ENCODE data around the gene RBFOX2. TPM values are rescaled to one million over a fixed set of nuclear protein-coding genes. Genes with fewer than 3 reads are reported as not detected.

Gene RBFOX2
- total RNA-seq, 1 experiment from 2014 or later = 91.1 TPM

GRCh38 chr22:35727436-35727835, 301.2 kb downstream of the RBFOX2 start:
- Mint-ChIP-seq H3K36me3 (ENCODE audit: insufficient read depth, unreplicated experiment) (peaks cover 16% of the 10 kb centered on the region), H3K4me3 (ENCODE audit: unreplicated experiment) (no peak overlapping the region), H3K27me3 (ENCODE audit: insufficient read depth, unreplicated experiment) (no peaks in the 10 kb centered on the region), H3K4me1 (ENCODE audit: low read depth, unreplicated experiment) (no peaks in the 10 kb centered on the region), H3K9me3 (ENCODE audit: unreplicated experiment) (no peaks in the 10 kb centered on the region), H3K27ac (ENCODE audit: unreplicated experiment) (no peak overlapping the region)
- Histone ChIP-seq H3K4me3 (ENCODE audit: low read depth, low read length) (no peak overlapping the region), H3K36me3 (ENCODE audit: control insufficient read depth, insufficient read depth, low read length) (no peaks in the 10 kb centered on the region), H3K27me3 (replicated peaks; ENCODE audit: control insufficient read depth, insufficient read depth, low read length) (no peaks in the 10 kb centered on the region), H3K9me3 (no peaks in the 10 kb centered on the region), H3K4me1 (no peaks in the 10 kb centered on the region)
- POLR2A ChIA-PET = no interaction called here
- CTCF ChIA-PET = no interaction called here
- no peak for TF ChIP-seq CTCF (IDR thresholded peaks at IDR 0.05; ENCODE audit: insufficient read depth in 1 of 2, low read depth in 1 of 2, low read length in 1 of 2, severe bottlenecking in 1 of 2, unreplicated experiment in 1 of 2)
- no TSS peak for BruUV-seq (replicated peaks)
- intact Hi-C loops (cut with micrococcal nuclease; ENCODE audit: unreplicated experiment) = no loop called here
- DNase-seq = no peak

DNA sequence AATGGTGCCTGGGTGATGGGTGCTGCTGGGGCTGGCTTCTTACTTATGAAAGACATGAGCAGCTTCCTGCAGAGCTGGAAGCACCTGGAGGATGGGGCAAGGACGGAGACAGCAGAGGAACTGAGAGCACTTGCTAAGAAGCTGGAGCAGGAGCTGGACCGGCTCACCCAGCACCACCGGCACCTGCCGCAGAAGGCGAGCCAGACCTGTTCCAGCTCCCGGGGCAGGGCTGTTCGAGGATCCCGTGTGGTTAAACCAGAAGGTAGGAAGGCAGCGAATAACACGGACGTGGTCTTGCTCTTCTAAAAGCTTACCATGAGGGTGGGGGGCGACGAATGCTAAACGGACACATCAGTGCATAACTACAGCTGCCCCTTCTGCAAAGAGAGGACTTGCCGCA, 301.7 kb downstream of the RBFOX2 start:
- H3K27me3 Mint-ChIP-seq (ENCODE audit: insufficient read depth, unreplicated experiment) = no peaks in the 10 kb centered on the region
- Histone ChIP-seq H3K4me1 (no peaks in the 10 kb centered on the region), H3K36me3 (ENCODE audit: control insufficient read depth, insufficient read depth, low read length) (no peaks in the 10 kb centered on the region), H3K27me3 (replicated peaks; ENCODE audit: control insufficient read depth, insufficient read depth, low read length) (no peaks in the 10 kb centered on the region), H3K9me3 (no peaks in the 10 kb centered on the region), H3K4me3 (ENCODE audit: low read depth, low read length) (no peak overlapping the region)
- peaks cover 11% of the 10 kb centered on the region for H3K36me3 Mint-ChIP-seq (ENCODE audit: insufficient read depth, unreplicated experiment)
- no peak overlapping the region for H3K4me3 Mint-ChIP-seq (ENCODE audit: unreplicated experiment)
- no peaks in the 10 kb centered on the region for H3K4me1 Mint-ChIP-seq (ENCODE audit: low read depth, unreplicated experiment)
- DNase-seq = no peak
- ChIA-PET CTCF (no interaction called here), POLR2A (no interaction called here)
- no TSS peak for BruUV-seq (replicated peaks)
- no peak for TF ChIP-seq CTCF (IDR thresholded peaks at IDR 0.05; ENCODE audit: insufficient read depth in 1 of 2, low read depth in 1 of 2, low read length in 1 of 2, severe bottlenecking in 1 of 2, unreplicated experiment in 1 of 2)
- H3K9me3 Mint-ChIP-seq (ENCODE audit: unreplicated experiment) = no peaks in the 10 kb centered on the region
- intact Hi-C loops (cut with micrococcal nuclease; ENCODE audit: unreplicated experiment) = no loop called here
- no peak overlapping the region for H3K27ac Mint-ChIP-seq (ENCODE audit: unreplicated experiment)

GRCh38 chr22:35726398-35726797, 302.2 kb downstream of the RBFOX2 start:
- Histone ChIP-seq H3K36me3 (ENCODE audit: control insufficient read depth, insufficient read depth, low read length) (no peaks in the 10 kb centered on the region), H3K4me3 (ENCODE audit: low read depth, low read length) (no peak overlapping the region), H3K4me1 (no peaks in the 10 kb centered on the region), H3K9me3 (no peaks in the 10 kb centered on the region), H3K27me3 (replicated peaks; ENCODE audit: control insufficient read depth, insufficient read depth, low read length) (no peaks in the 10 kb centered on the region)
- ChIA-PET POLR2A (no interaction called here), CTCF (no interaction called here)
- Mint-ChIP-seq H3K4me1 (ENCODE audit: low read depth, unreplicated experiment) (no peaks in the 10 kb centered on the region), H3K9me3 (ENCODE audit: unreplicated experiment) (no peaks in the 10 kb centered on the region), H3K36me3 (ENCODE audit: insufficient read depth, unreplicated experiment) (peaks cover 6% of the 10 kb centered on the region), H3K27ac (ENCODE audit: unreplicated experiment) (no peak overlapping the region), H3K27me3 (ENCODE audit: insufficient read depth, unreplicated experiment) (no peaks in the 10 kb centered on the region), H3K4me3 (ENCODE audit: unreplicated experiment) (no peak overlapping the region)
- intact Hi-C loops (cut with micrococcal nuclease; ENCODE audit: unreplicated experiment) = no loop called here
- TF ChIP-seq CTCF (IDR thresholded peaks at IDR 0.05; ENCODE audit: insufficient read depth in 1 of 2, low read depth in 1 of 2, low read length in 1 of 2, severe bottlenecking in 1 of 2, unreplicated experiment in 1 of 2) = no peak
- BruUV-seq (replicated peaks) = no TSS peak
- no peak for DNase-seq

All from Caco-2 (cell line).